ENCODE results near the gene EFCAB13. TPM values are rescaled to one million over a fixed set of nuclear protein-coding genes. Genes with fewer than 3 reads are reported as not detected.
A peak's percentile ranks its signal among the peaks of the same experiment; 100 is the strongest.

The EFCAB13 gene
- total RNA-seq: 10 to 100 TPM; 12.2 to 13.2 TPM

GRCh38 chr17:47323382-47324223, at the start of gene EFCAB13:
EFCAB13 (plus strand) TSS chr17:47323955; CDS start chr17:47328354, 4,399 bp downstream.
- POLR2A ChIA-PET: interaction anchor here (1.4 to 1.8 kb wide), 4 partner anchors 8 to 326 kb away, joined by 6 to 10 read pairs (median 6); partner anchors contain the start of genes CDC27 and KPNB1
- H3K27ac Mint-ChIP-seq: peak within 1 kb of the TSS; percentile 98
- H3K36me3 Mint-ChIP-seq: no peaks in the 10 kb centered on the region
- ATAC-seq (ENCODE audit: low read depth) (peak; percentile 87), DNase-seq (peak; percentile 91)
- peak within 1 kb of the TSS; percentile 99 for H3K4me3 Mint-ChIP-seq
- peaks cover 5% of the 10 kb centered on the region for H3K9me3 Mint-ChIP-seq
- H3K27me3 Mint-ChIP-seq: peaks cover 16% of the 10 kb centered on the region
- peaks cover 17% of the 10 kb centered on the region for H3K4me1 Mint-ChIP-seq

- ATAC-seq (ENCODE audit: low read depth) (no peak), DNase-seq (no peak)
- no peaks in the 10 kb centered on the region for H3K36me3 Mint-ChIP-seq
- peaks cover 3% of the 10 kb centered on the region for H3K4me1 Mint-ChIP-seq
- H3K4me3 Mint-ChIP-seq: no peak overlapping the region
- POLR2A ChIA-PET: no interaction called here
- H3K27ac Mint-ChIP-seq: no peak overlapping the region
- peaks cover 3% of the 10 kb centered on the region for H3K9me3 Mint-ChIP-seq
- peaks cover 26% of the 10 kb centered on the region for H3K27me3 Mint-ChIP-seq
Observed at GRCh38 chr17:47274319-47275069, 49.3 kb upstream of the EFCAB13 start.

- Mint-ChIP-seq H3K4me1 (peaks cover 3% of the 10 kb centered on the region), H3K9me3 (no peaks in the 10 kb centered on the region), H3K4me3 (no peak overlapping the region), H3K27ac (no peak overlapping the region), H3K36me3 (no peaks in the 10 kb centered on the region), H3K27me3 (peaks cover 25% of the 10 kb centered on the region)
- ATAC-seq (ENCODE audit: low read depth) (no peak), DNase-seq (no peak)
- POLR2A ChIA-PET: no interaction called here
Observed at GRCh38 chr17:47275245-47275984, 48.3 kb upstream of the EFCAB13 start.

GRCh38 chr17:47276444-47276843, 47.3 kb upstream of the EFCAB13 start:
- Mint-ChIP-seq H3K27me3 (peaks cover 19% of the 10 kb centered on the region), H3K9me3 (no peaks in the 10 kb centered on the region), H3K4me3 (no peak overlapping the region), H3K27ac (no peak overlapping the region), H3K4me1 (peaks cover 3% of the 10 kb centered on the region), H3K36me3 (no peaks in the 10 kb centered on the region)
- POLR2A ChIA-PET: no interaction called here
- no peak for DNase-seq
- ATAC-seq (ENCODE audit: low read depth): no peak

GRCh38 chr17:47276868-47277267, 46.9 kb upstream of the EFCAB13 start:
- peaks cover 19% of the 10 kb centered on the region for H3K27me3 Mint-ChIP-seq

GRCh38 chr17:47277921-47278320, 45.8 kb upstream of the EFCAB13 start:
- peak overlapping the region; percentile 30 for H3K27ac Mint-ChIP-seq
- DNase-seq: no peak
- no peaks in the 10 kb centered on the region for H3K9me3 Mint-ChIP-seq
- H3K27me3 Mint-ChIP-seq: peaks cover 17% of the 10 kb centered on the region
- H3K4me1 Mint-ChIP-seq: peaks cover 3% of the 10 kb centered on the region
- POLR2A ChIA-PET: interaction anchor here (0.7 kb wide), 1 partner anchor 429 kb away, joined by 3 read pairs; no protein-coding TSS in a partner anchor
- H3K36me3 Mint-ChIP-seq: no peaks in the 10 kb centered on the region
- no peak for ATAC-seq (ENCODE audit: low read depth)
- no peak overlapping the region for H3K4me3 Mint-ChIP-seq

More at GRCh38 chr17:47276868-47277267, 46.9 kb upstream of the EFCAB13 start:
- H3K4me3 Mint-ChIP-seq: no peak overlapping the region
- POLR2A ChIA-PET: no interaction called here
- H3K9me3 Mint-ChIP-seq: no peaks in the 10 kb centered on the region
- no peak overlapping the region for H3K27ac Mint-ChIP-seq
- no peaks in the 10 kb centered on the region for H3K36me3 Mint-ChIP-seq
- DNase-seq: no peak
- no peak for ATAC-seq (ENCODE audit: low read depth)
- peaks cover 3% of the 10 kb centered on the region for H3K4me1 Mint-ChIP-seq

- DNase-seq (no peak), ATAC-seq (ENCODE audit: low read depth) (no peak)
- H3K27me3 Mint-ChIP-seq: peaks cover 17% of the 10 kb centered on the region
- POLR2A ChIA-PET: interaction anchor here (0.7 kb wide), 1 partner anchor 430 kb away, joined by 3 read pairs; no protein-coding TSS in a partner anchor
- H3K4me1 Mint-ChIP-seq: peaks cover 3% of the 10 kb centered on the region
- no peak overlapping the region for H3K27ac Mint-ChIP-seq
- no peak overlapping the region for H3K4me3 Mint-ChIP-seq
- H3K9me3 Mint-ChIP-seq: no peaks in the 10 kb centered on the region
- H3K36me3 Mint-ChIP-seq: no peaks in the 10 kb centered on the region
Observed at GRCh38 chr17:47278561-47278960, 45.2 kb upstream of the EFCAB13 start.

- Mint-ChIP-seq H3K27ac (peak overlapping the region; percentile 23), H3K9me3 (no peaks in the 10 kb centered on the region), H3K4me1 (peaks cover 3% of the 10 kb centered on the region), H3K36me3 (no peaks in the 10 kb centered on the region), H3K4me3 (no peak overlapping the region), H3K27me3 (peaks cover 15% of the 10 kb centered on the region)
- POLR2A ChIA-PET: no interaction called here
- ATAC-seq (ENCODE audit: low read depth) (no peak), DNase-seq (no peak)
Observed at GRCh38 chr17:47279062-47279801, 44.5 kb upstream of the EFCAB13 start.

- Mint-ChIP-seq H3K4me3 (no peak overlapping the region), H3K9me3 (no peaks in the 10 kb centered on the region), H3K36me3 (no peaks in the 10 kb centered on the region), H3K4me1 (peaks cover 3% of the 10 kb centered on the region), H3K27me3 (peaks cover 7% of the 10 kb centered on the region), H3K27ac (no peak overlapping the region)
- ATAC-seq (ENCODE audit: low read depth) (no peak), DNase-seq (no peak)
- POLR2A ChIA-PET: no interaction called here
Observed at GRCh38 chr17:47280072-47280811, 43.5 kb upstream of the EFCAB13 start.

GRCh38 chr17:47281216-47281615, 42.5 kb upstream of the EFCAB13 start:
- Mint-ChIP-seq H3K4me3 (no peak overlapping the region), H3K9me3 (no peaks in the 10 kb centered on the region), H3K27me3 (peaks cover 7% of the 10 kb centered on the region), H3K36me3 (no peaks in the 10 kb centered on the region), H3K27ac (no peak overlapping the region), H3K4me1 (peaks cover 3% of the 10 kb centered on the region)
- POLR2A ChIA-PET: no interaction called here
- no peak for ATAC-seq (ENCODE audit: low read depth)
- no peak for DNase-seq

- H3K4me3 Mint-ChIP-seq: no peak overlapping the region
- no peak overlapping the region for H3K27ac Mint-ChIP-seq
- POLR2A ChIA-PET: no interaction called here
- peaks cover 6% of the 10 kb centered on the region for H3K27me3 Mint-ChIP-seq
- H3K9me3 Mint-ChIP-seq: no peaks in the 10 kb centered on the region
- DNase-seq (no peak), ATAC-seq (ENCODE audit: low read depth) (no peak)
- H3K36me3 Mint-ChIP-seq: no peaks in the 10 kb centered on the region
- H3K4me1 Mint-ChIP-seq: no peaks in the 10 kb centered on the region
Observed at GRCh38 chr17:47285003-47285402, 38.8 kb upstream of the EFCAB13 start.

GRCh38 chr17:47286198-47286914, 37.4 kb upstream of the EFCAB13 start:
- Mint-ChIP-seq H3K9me3 (no peaks in the 10 kb centered on the region), H3K4me1 (no peaks in the 10 kb centered on the region), H3K36me3 (no peaks in the 10 kb centered on the region), H3K27ac (no peak overlapping the region), H3K27me3 (peaks cover 9% of the 10 kb centered on the region), H3K4me3 (no peak overlapping the region)
- POLR2A ChIA-PET: no interaction called here
- no peak for DNase-seq
- no peak for ATAC-seq (ENCODE audit: low read depth)
